ENCODE data around the gene LINGO4.

DNA sequence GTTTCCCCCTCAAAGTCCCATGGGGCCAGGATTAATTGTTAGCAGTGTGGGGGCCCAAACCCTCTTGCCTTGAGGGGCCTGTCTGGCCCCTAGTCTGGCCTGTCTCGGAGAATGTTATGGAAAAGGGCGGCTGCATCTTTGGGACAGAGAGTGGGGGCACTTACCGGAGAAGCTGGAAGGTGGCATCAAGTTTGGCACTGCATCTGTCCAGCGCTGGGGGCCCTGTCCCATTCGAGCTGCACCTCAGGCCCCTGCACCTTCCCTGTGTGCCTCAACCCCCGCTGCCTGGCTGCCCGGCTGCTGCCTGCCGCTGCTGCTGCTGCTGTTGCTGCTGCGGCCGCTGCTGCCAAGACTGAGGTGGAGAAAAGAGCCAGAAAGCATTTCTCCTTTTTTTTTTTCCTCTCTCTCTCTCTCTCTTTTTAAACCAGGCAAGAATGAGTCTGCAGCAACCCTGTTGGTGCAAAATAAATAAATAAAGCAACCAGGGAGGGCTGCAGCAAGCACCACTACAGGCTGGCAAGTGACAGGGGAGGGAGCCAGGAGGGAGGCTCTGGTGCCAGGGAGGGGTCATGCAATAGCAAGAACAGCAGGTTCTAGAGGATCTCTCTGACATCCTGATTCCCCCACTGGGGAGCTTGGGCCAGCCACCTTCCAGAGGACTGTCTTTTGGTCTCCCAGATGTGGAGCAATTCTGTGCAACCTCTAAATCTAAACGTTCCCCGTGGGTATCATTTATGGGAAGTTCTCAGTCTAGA, at the start of gene LINGO4:
- TF ChIP-seq, protein P1, sequence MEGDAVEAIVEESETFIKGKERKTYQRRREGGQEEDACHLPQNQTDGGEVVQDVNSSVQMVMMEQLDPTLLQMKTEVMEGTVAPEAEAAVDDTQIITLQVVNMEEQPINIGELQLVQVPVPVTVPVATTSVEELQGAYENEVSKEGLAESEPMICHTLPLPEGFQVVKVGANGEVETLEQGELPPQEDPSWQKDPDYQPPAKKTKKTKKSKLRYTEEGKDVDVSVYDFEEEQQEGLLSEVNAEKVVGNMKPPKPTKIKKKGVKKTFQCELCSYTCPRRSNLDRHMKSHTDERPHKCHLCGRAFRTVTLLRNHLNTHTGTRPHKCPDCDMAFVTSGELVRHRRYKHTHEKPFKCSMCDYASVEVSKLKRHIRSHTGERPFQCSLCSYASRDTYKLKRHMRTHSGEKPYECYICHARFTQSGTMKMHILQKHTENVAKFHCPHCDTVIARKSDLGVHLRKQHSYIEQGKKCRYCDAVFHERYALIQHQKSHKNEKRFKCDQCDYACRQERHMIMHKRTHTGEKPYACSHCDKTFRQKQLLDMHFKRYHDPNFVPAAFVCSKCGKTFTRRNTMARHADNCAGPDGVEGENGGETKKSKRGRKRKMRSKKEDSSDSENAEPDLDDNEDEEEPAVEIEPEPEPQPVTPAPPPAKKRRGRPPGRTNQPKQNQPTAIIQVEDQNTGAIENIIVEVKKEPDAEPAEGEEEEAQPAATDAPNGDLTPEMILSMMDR (CRISPR knock-in tag; IDR thresholded peaks at IDR 0.05): no peak
- TF ChIP-seq, protein P2, sequence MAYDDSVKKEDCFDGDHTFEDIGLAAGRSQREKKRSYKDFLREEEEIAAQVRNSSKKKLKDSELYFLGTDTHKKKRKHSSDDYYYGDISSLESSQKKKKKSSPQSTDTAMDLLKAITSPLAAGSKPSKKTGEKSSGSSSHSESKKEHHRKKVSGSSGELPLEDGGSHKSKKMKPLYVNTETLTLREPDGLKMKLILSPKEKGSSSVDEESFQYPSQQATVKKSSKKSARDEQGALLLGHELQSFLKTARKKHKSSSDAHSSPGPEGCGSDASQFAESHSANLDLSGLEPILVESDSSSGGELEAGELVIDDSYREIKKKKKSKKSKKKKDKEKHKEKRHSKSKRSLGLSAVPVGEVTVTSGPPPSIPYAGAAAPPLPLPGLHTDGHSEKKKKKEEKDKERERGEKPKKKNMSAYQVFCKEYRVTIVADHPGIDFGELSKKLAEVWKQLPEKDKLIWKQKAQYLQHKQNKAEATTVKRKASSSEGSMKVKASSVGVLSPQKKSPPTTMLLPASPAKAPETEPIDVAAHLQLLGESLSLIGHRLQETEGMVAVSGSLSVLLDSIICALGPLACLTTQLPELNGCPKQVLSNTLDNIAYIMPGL (CRISPR knock-in tag; IDR thresholded peaks at IDR 0.05; ENCODE audit: borderline replicate concordance in 1 of 2, low read depth in 1 of 2): no peak
- TF ChIP-seq ZFP37 (CRISPR knock-in tag; IDR thresholded peaks at IDR 0.05; ENCODE audit: borderline replicate concordance) (no peak), NFRKB (IDR thresholded peaks at IDR 0.05) (no peak), DNMT1 (CRISPR knock-in tag; IDR thresholded peaks at IDR 0.05) (no peak), TARDBP (CRISPR knock-in tag; IDR thresholded peaks at IDR 0.05) (no peak), TRIM24 (CRISPR knock-in tag; IDR thresholded peaks at IDR 0.05) (no peak), EZH2 (conservative IDR thresholded peaks at IDR 0.05; ENCODE audit: low read depth, low read length) (no peak), HNRNPK (IDR thresholded peaks at IDR 0.05; ENCODE audit: low read depth, low read length, poor library complexity, severe bottlenecking) (no peak), RNF2 (conservative IDR thresholded peaks at IDR 0.05; ENCODE audit: low read depth) (no peak), ZNF367 (CRISPR knock-in tag; IDR thresholded peaks at IDR 0.05; ENCODE audit: borderline replicate concordance) (no peak)
- TF ChIP-seq, protein P3, sequence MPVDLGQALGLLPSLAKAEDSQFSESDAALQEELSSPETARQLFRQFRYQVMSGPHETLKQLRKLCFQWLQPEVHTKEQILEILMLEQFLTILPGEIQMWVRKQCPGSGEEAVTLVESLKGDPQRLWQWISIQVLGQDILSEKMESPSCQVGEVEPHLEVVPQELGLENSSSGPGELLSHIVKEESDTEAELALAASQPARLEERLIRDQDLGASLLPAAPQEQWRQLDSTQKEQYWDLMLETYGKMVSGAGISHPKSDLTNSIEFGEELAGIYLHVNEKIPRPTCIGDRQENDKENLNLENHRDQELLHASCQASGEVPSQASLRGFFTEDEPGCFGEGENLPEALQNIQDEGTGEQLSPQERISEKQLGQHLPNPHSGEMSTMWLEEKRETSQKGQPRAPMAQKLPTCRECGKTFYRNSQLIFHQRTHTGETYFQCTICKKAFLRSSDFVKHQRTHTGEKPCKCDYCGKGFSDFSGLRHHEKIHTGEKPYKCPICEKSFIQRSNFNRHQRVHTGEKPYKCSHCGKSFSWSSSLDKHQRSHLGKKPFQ (CRISPR knock-in tag; IDR thresholded peaks at IDR 0.05; ENCODE audit: insufficient replicate concordance): no peak
- TF ChIP-seq, protein P4, sequence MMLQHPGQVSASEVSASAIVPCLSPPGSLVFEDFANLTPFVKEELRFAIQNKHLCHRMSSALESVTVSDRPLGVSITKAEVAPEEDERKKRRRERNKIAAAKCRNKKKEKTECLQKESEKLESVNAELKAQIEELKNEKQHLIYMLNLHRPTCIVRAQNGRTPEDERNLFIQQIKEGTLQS (CRISPR knock-in tag; IDR thresholded peaks at IDR 0.05): no peak
- TF ChIP-seq, protein P5, sequence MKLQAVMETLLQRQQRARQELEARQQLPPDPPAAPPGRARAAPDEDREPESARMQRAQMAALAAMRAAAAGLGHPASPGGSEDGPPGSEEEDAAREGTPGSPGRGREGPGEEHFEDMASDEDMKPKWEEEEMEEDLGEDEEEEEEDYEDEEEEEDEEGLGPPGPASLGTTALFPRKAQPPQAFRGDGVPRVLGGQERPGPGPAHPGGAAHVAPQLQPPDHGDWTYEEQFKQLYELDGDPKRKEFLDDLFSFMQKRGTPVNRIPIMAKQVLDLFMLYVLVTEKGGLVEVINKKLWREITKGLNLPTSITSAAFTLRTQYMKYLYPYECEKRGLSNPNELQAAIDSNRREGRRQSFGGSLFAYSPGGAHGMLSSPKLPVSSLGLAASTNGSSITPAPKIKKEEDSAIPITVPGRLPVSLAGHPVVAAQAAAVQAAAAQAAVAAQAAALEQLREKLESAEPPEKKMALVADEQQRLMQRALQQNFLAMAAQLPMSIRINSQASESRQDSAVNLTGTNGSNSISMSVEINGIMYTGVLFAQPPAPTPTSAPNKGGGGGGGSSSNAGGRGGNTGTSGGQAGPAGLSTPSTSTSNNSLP (IDR thresholded peaks at IDR 0.05; ENCODE audit: low read depth, low read length): no peak

Data from HepG2 (cell line).